Measurements from ENCODE around the gene OSBPL10.

DNA sequence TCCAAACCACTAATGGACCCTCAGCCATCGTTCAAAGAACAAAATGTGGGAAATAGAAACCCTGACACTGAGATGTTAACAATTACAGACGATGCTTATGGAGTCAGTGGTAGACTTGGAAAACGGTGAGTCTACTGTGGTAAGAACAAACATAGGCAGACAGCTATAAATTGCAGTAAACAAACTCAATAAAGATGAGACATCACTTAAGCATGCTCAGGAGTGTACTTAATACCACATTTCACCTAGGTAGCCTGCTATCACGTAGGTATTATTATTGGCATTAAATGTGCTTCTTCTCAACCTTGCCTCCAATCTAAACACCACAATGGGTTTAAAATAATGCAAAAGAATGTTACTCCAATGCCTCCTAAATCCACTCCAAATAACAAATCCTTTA lies 2.5 kb downstream of the OSBPL10 start:
- TF ChIP-seq CTCF (IDR thresholded peaks at IDR 0.05; ENCODE audit: low read length) (no peak), EZH2 (IDR thresholded peaks at IDR 0.05; ENCODE audit: borderline replicate concordance, low read length) (no peak)

Data from OCI-LY1 (cell line).